Measurements from ENCODE around the gene IL11.

IL11 gene

GRCh38 chr19:55321466-55322137 lies 48.7 kb downstream of the IL11 start:
- DNase-seq: no peak

GRCh38 chr19:55320844-55321419 lies 49.3 kb downstream of the IL11 start:
- DNase-seq: no peak

- DNase-seq: no peak
These were observed 50.5 kb downstream of the IL11 start for GRCh38 chr19:55319785-55320184.

- DNase-seq: no peak
These were observed 53.6 kb downstream of the IL11 start for GRCh38 chr19:55316646-55317045.

GRCh38 chr19:55315956-55316525 lies 54.2 kb downstream of the IL11 start:
- DNase-seq: no peak

GRCh38 chr19:55314396-55314795 lies 55.9 kb downstream of the IL11 start:
- no peak for DNase-seq
